MV-4-11 (cell line): ENCODE measurements around the gene VASN.

Experiments used
- DNase-seq: peaks from one replicate; lab custom pipeline; 2025; lab: John Stamatoyannopoulos, UW

The VASN gene

GRCh38 chr16:4372578-4373355, 1.1 kb downstream of the VASN start:
- DNase-seq: no peak

DNA sequence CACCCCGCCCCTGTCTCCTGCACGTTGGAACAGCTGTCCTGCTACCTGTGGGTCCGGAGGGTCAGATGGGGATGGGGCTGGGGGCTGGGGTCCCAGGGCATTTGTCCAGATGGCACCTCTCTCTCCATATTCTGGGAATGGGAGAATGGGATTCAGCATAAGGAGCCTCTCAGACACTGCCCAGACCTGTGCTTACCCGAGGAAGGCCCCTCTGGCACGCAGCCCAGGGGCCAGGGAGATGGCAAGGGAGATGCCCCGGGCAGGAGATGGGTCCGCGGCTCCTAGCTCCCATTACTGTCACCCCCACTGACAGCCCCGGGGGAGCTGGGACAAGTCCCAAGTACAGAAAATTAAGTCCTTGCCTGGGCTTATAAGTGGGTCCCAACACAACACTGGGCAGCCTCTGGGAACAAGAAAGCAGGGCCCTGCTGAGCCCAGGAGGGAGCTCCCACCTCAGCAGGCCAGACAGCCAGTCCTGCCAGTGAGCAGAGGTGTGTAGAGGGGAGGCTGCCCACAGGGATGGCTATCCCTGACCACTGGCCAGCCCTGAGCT, 1.8 kb downstream of the VASN start:
- DNase-seq: no peak

DNA sequence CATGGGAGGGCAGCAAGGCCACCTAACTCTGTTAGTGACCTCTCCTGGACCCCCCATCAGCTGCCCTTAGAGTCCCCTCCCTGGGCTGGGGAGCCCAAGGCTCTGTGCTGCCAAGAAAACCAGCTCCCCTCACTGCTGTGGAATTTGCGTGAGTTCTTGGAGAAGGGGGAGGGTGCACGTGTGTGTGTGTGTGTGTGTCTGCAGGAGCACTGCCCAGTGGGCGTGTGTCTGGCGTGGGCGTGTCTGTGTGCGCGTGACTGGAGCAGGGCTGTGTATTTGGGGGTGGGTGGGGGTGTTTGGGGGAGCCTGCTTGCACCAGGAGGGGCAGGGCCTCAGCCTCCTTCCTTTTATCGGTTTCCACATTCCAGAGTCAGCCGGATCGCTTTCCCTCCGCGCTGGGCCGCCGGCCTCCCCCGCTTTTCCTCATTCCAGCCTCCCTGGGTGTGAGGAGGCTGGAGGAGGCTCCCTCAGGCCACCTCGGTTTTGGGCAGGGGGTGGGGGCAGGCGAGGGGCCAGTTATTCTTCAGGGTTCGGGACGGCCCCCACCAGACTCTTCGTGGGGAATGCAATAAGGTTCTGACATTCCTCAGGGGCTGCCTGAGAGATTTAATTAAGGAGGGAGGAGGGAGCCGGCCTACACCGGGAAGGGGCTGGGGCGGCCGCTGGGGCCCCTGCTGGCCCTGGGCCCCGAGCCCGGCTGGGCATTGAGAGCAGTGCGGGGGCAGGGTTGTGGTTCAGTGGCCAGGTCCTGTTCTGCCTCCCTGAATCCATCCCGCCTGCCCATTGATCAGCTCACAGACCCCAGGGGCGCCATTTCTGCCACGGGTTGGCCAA, 2.5 kb downstream of the VASN start:
- no peak for DNase-seq

GRCh38 chr16:4375717-4376116, 4.1 kb downstream of the VASN start:
- no peak for DNase-seq

GRCh38 chr16:4376126-4376892, 4.7 kb downstream of the VASN start:
- DNase-seq: no peak

DNA sequence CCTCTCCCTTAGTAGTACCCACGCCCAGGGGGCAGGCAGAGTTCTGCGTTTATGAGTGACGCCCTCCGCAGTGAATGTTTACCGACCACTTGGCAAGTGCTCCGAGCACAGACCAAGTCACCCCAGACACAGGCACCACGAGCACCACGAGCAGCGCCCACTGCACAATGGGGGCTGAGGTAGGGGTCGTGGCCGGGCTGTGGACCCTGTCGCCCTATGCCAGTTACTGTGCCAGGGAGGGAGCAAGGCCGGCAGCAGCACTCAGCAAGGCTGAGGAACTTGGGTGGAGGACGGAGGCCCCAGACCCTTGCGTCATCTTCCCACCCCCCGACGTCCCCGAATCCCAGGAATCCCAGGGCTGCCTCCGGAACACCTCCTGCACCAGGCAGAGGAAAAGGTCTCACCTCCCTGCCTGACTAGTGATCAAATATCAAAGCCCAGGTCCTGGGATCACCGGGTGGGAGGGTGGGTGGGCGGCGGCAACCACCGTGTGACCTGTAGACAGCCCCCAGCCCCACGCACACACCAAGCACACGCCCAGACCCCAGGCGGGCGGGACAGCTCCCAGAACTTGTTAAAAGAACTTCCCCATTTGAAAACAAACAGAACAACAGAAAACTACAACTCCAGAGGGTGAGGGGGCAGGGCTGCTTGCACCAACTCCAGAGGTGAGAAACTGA, 5.4 kb downstream of the VASN start:
- DNase-seq: no peak

DNA sequence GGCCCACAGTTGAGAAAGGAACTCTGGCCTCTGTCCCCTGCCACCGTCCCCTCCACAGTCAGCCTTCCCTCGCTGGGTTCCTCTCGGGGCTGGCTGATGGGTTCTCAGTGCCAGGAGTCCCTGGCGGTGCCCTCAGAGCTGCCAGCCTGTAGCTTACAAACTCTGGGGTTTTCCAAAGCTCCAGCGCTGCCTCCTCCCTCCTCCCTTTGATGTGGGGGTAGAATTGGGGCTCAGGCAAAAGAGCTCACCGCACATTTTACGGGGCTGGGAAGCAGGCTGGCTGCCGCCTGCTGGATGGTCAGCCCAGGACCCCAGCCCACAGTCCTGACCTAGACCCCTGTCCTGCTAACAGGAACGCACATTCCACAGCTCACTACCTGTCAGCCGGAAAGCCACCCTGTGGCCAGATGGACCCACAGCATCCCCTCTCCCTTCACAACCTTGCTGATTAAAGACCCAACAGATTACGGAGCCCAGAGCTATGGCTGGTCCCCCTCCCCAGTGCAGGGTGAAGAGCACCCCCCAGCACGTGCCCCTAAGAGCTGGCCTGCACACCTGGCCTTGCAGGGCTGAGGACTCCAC, 6.0 kb downstream of the VASN start:
- no peak for DNase-seq

DNA sequence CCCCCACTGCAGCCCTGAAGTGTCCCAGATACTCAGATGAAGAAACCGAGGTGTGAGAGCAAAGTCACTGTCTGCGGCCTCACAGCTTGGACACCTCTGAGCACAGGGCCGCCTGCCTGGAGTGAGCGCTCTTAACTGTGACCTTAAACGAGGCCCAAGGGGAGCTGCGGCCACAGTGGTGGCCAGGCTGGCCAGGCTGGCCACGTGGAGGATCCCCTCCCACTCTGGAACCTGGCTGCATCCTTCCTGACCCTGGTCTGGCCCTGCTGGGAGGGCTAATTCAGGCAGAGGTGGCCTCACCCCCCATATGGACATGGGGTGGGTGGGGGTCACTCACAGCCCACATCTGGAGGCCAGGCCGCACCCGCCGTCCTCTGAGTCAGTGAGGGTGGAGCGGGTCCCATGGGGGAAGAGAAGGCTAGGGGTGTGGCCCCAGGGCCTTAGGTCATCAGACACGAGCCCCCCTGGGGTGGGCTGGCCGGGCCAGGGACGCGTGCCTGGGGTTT, 6.6 kb downstream of the VASN start:
- no peak for DNase-seq

- DNase-seq: no peak
Measured at GRCh38 chr16:4378999-4379690, 7.5 kb downstream of the VASN start.

GRCh38 chr16:4380119-4381063, 8.7 kb downstream of the VASN start:
- no peak for DNase-seq

GRCh38 chr16:4381072-4381934, 9.7 kb downstream of the VASN start:
- DNase-seq: no peak

DNA sequence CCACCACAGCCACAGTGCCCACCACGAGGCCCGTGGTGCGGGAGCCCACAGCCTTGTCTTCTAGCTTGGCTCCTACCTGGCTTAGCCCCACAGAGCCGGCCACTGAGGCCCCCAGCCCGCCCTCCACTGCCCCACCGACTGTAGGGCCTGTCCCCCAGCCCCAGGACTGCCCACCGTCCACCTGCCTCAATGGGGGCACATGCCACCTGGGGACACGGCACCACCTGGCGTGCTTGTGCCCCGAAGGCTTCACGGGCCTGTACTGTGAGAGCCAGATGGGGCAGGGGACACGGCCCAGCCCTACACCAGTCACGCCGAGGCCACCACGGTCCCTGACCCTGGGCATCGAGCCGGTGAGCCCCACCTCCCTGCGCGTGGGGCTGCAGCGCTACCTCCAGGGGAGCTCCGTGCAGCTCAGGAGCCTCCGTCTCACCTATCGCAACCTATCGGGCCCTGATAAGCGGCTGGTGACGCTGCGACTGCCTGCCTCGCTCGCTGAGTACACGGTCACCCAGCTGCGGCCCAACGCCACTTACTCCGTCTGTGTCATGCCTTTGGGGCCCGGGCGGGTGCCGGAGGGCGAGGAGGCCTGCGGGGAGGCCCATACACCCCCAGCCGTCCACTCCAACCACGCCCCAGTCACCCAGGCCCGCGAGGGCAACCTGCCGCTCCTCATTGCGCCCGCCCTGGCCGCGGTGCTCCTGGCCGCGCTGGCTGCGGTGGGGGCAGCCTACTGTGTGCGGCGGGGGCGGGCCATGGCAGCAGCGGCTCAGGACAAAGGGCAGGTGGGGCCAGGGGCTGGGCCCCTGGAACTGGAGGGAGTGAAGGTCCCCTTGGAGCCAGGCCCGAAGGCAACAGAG, 10.5 kb downstream of the VASN start:
- DNase-seq: no peak

GRCh38 chr16:4382795-4383357, 11.2 kb downstream of the VASN start:
- no peak for DNase-seq

DNA sequence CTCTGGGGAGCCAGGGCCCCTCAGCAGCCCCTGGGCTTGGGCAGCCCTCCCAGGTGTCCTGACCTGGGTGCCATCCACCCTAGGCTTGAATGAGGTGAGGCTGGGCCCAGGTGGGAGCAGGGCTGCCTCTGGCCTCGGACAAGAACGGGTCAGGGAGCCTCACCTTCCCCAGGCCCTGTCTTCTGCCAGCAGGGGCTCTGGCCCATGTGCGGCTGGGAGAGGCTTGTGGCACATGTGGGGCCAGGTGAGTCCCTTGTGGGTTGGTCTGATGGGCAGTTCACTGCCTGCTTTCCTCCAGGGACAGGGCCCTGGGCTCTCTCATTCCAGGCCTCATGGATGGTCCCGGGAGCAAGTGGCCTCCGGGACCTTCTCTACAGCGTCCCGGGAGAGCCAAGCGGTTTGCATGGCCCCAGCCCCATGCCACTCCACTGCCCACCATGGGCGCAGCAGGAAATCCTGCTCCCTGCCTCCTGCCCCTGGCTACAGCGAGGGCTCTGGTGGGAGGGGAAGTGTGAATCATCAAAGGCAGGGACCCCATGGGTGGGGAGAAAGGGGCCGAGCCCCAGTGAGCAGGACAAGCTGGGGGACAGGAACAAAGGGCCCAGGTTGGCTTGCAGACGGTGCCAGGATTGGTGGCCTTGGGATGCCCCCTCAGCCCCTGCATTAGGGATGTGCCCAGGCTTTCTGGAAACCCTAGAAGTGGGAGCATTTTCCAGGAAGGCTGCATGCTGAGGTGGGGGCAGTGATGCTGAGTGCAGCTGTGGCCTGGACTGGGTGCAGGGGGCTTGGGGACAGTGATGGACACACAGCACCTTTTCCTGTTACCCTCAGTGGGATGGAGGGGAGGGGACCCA, 12.2 kb downstream of the VASN start:
- DNase-seq: no peak

- no peak for DNase-seq
Measured at GRCh38 chr16:4384509-4384942, 12.9 kb downstream of the VASN start.
